HG03095 (cell line): ENCODE results near the gene OR4Q3.
"Not testable (repeated sequence)": the region's sequence is repeated elsewhere in the genome, so short reads cannot be mapped to it uniquely, and the experiment has no call there.

Experiments used
- ATAC-seq: cut with Tn5 transposase; IDR thresholded peaks from one replicate; pipeline ENCODE4 v1.9.1; 2021; ENCODE audit warnings: moderate library complexity; ENCODE audit not compliant: unreplicated experiment

The OR4Q3 gene

GRCh38 chr14:19743256-19743655 is at the start of gene OR4Q3:
Gene OR4Q3 (plus strand): TSS chr14:19743571.
- no peak for ATAC-seq

DNA sequence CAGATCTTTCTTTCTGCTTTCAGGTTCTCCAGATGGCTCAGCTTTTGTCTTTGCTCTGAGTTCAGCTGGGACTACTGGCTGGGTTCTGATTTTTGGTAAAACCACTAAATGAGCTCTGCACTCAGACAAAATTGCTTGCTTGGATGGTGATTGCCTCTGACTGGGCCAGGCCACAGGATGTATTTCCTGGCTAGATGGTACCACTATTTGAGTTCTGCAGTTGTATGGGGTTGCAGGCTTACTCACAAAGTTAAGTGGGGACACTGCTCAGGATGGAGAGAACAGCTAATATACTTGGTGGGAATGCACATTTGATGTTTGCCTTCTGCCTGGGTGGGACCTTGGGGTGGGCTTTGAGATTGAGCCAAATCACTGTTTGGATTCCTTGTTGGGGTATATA is 14.0 kb upstream of the OR4Q3 start:
- no peak for ATAC-seq

DNA sequence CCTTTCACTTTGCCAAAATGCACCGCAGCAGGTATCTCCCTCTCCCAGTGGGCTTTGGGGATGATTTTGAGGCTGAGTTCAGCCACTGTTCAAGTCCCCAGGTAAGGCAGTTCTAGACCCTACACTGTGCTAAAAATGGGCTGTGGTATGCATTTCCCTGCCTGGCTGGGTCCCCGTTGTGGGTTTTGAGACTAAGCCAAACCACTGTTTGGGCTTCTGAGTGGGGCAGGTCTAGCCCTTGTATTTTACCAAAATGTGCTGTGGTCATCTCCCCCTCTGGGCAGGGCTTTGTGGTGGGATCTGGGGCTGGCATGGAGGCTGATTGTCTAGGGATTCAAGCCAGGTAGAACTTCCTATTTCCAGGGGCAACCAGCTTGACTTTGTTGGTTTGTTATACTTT is 13.6 kb upstream of the OR4Q3 start:
- ATAC-seq, result no peak

GRCh38 chr14:19733893-19734292 is 9.5 kb upstream of the OR4Q3 start:
- not testable (repeated sequence) for ATAC-seq

DNA sequence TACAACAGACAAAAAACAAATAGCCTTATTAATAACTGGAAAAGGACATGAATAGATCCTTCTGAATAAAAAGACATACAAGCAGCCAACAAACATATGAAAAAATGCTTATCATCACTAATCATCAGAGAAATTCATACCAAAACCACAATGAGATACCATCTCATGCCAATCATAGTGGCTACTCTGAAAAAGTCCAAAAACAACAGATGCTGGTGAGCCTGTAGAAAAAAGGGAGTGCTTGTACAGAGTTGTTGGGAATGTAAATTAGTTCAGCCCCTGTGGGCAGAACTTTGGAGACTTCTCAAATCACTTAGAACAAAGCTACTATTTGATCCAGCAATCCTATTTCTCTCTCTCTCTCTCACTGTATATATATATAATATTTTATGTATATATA is 8.9 kb downstream of the OR4Q3 start:
- not testable (repeated sequence) for ATAC-seq

GRCh38 chr14:19754172-19754571 is 10.8 kb downstream of the OR4Q3 start:
- ATAC-seq, result no peak

- not testable (repeated sequence) for ATAC-seq
Measured at GRCh38 chr14:19771491-19771890, 28.1 kb downstream of the OR4Q3 start.

DNA sequence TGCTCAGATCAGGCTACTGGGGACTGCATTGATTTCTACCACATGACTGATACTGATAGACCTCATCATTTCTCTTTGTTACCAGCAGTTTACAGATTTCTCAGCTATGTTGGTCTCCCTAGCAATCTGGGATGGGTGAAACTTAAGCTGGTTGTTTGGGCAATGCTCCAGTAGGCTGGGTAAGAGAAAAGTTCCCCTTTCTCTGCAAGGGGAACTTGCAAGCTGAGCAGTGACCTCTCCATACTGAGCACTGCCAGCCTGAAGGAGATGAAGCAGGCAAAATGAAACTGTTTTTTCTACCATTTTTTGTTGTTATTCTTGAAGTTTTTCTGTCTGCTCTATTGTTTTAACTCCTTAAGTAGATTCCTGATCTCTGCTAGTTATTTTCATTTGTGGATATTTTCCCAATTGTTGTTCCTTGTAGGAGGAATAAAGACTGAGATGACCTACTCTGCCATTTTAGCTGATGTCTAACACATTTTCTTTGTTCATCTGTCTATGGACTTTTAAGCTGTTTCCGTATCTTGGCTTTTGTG is 28.6 kb downstream of the OR4Q3 start:
- ATAC-seq, result no peak

- ATAC-seq, result not testable (repeated sequence)
Measured at GRCh38 chr14:19772454-19772853, 29.1 kb downstream of the OR4Q3 start.

- not testable (repeated sequence) for ATAC-seq
Measured at GRCh38 chr14:19773204-19773603, 29.8 kb downstream of the OR4Q3 start, which contains the start of gene OR4M1. Gene OR4M1 (plus strand): TSS chr14:19773504. CDS start chr14:19780323, 6,819 bp downstream.

DNA sequence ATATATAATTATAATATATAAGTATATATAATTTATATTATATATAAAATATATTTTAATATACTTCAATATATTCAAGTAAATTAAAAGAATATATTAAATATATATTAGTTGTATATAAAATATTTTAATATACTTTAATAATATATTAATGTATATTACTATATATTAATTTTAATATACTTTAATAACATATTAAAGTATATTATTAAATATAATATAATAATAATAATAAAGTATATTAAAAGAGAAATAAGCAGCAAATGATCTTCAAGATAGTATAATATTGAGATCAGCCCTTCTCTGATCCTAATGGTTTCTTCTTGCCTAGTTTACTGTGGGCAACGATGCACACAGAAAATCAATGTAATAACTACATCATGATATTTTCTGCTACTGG is 32.2 kb downstream of the OR4Q3 start:
- no peak for ATAC-seq

DNA sequence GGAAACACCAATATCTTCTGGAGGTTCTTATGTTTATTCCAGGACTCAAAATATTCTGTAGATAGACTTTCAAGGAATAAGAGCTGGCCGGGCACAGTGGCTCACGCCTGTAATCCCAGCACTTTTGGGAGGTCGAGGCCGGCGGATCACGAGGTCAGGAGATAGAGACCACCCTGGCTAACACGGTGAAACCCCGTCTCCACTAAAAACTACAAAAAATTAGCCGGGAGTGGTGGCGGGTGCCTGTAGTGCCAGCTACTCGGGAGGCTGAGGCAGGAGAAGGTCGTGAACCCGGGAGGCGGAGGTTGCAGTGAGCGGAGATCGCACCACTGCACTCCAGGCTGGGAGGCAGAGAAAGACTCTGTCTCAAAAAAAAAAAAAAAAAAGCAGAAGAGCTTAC is 42.5 kb downstream of the OR4Q3 start:
- ATAC-seq, result not testable (repeated sequence)

GRCh38 chr14:19787318-19787717 is 43.9 kb downstream of the OR4Q3 start:
- not testable (repeated sequence) for ATAC-seq

DNA sequence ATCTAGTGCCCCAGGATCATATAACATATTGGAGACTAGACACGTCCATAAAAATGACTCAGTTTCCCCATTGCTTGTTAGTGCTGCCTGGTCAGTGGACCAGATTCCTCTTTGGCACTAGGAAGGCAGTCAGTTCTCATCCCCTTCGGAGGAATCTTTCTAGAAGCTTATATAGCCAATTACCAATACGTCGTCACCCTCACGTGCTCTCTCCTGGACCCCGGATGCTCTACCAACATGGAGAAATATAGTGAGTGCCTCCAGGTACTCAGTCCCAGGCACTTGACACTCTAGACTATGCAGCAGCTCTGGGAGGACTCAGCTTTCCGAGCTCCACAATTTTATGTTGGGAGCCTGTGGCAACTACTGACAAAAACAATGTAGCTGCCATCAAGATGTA is 44.8 kb downstream of the OR4Q3 start:
- ATAC-seq, result not testable (repeated sequence)

GRCh38 chr14:19796520-19797108 is 53.2 kb downstream of the OR4Q3 start:
- ATAC-seq, result not testable (repeated sequence)
